HG03558 (cell line): ENCODE results near the gene TPRX1.

Experiments used
- ATAC-seq: cut with Tn5 transposase; IDR thresholded peaks from one replicate; pipeline ENCODE4 v1.9.1; 2021; ENCODE audit warnings: moderate number of reproducible peaks; ENCODE audit not compliant: unreplicated experiment; ENCODE audit errors: extremely low read depth

TPRX1 gene

GRCh38 chr19:47752440-47753211 lies 51.7 kb downstream of the TPRX1 start:
- ATAC-seq, result no peak
